Skeletal muscle satellite cell (primary cell): ENCODE measurements around the gene CCDC74B.
"Not testable (repeated sequence)": the region's sequence is repeated elsewhere in the genome, so short reads cannot be mapped to it uniquely, and the experiment has no call there.

ENCODE experiments used
- H3K27me3 ChIP-seq: 2 replicates; pipeline ENCODE4 v1.7.0; 2013; ENCODE audit warnings: low read length; ENCODE audit not compliant: control insufficient read depth, insufficient read depth
- H3K36me3 ChIP-seq: 2 replicates; pipeline ENCODE4 v1.7.0; 2013; ENCODE audit warnings: mild to moderate bottlenecking, control low read depth, low read length; ENCODE audit not compliant: insufficient read depth
- H3K4me1 ChIP-seq: 2 replicates; pipeline ENCODE4 v1.7.0; 2013; ENCODE audit warnings: low read length; ENCODE audit not compliant: control insufficient read depth, insufficient read depth
- H3K4me2 ChIP-seq: 2 replicates; pipeline ENCODE4 v1.7.0; 2013; ENCODE audit warnings: mild to moderate bottlenecking, low read length
- H3K4me3 ChIP-seq: 2 replicates; pipeline ENCODE4 v1.7.0; 2013; ENCODE audit warnings: low read length
- H3K9ac ChIP-seq: 2 replicates; pipeline ENCODE4 v1.7.0; 2013; ENCODE audit warnings: mild to moderate bottlenecking, low read depth, low read length, moderate library complexity
- H3K9me3 ChIP-seq: replicated peaks from 2 replicates; pipeline ENCODE4 v1.7.0; 2013; ENCODE audit warnings: mild to moderate bottlenecking, control low read depth, low read length

CCDC74B gene

GRCh38 chr2:130154423-130154770 is 9.5 kb upstream of the CCDC74B start:
- peaks cover 13% of the 10 kb centered on the region for H3K36me3 ChIP-seq
- H3K27me3 ChIP-seq, H3K4me3 ChIP-seq, H3K9me3 ChIP-seq, H3K4me2 ChIP-seq, H3K4me1 ChIP-seq, H3K9ac ChIP-seq: not testable (repeated sequence)

DNA sequence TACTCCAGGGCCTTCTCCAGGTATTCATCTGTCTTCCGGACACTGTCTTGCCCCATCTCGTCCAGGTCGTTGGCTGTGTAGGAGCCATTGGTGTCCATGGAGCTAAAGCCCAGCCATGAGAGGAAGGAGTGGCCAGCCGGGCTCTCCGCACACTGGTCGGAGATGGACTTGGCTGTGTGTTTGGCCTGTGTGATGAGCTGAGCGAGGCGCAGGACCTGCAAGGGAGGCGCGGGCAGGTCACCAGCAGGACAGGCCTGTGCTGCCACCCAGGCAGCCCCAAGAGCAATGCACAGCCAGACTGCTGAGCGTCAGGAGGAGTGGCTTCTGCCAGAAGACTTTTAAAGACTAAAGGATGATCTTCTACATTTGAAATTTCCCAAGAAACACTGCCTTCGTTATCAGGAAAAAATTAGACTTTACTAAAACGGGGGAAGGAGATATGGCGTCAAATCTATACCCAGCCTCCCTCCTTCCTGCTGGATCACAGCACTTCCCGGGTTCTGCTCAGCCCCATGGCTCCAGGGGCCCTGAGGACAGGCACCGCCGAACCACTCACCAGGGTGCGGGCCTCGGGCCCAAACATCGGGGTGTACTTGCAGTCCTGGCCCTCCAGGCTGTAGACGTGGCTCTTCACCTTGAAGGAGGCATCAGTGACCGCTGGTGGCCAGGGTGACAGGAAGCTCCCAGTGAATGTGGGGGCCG is 9.0 kb upstream of the CCDC74B start:
- H3K4me2 ChIP-seq, H3K9ac ChIP-seq, H3K27me3 ChIP-seq, H3K4me3 ChIP-seq, H3K4me1 ChIP-seq, H3K9me3 ChIP-seq: not testable (repeated sequence)
- H3K36me3 ChIP-seq = peaks cover 13% of the 10 kb centered on the region

- no peaks in the 10 kb centered on the region for H3K4me1 ChIP-seq
- no peak overlapping the region for H3K4me2 ChIP-seq
- H3K36me3 ChIP-seq = peaks cover 13% of the 10 kb centered on the region
- H3K9me3 ChIP-seq = no peaks in the 10 kb centered on the region
- no peaks in the 10 kb centered on the region for H3K27me3 ChIP-seq
- no peak overlapping the region for H3K4me3 ChIP-seq
- H3K9ac ChIP-seq = no peak overlapping the region
These were observed 8.1 kb upstream of the CCDC74B start for GRCh38 chr2:130152816-130153595.

DNA sequence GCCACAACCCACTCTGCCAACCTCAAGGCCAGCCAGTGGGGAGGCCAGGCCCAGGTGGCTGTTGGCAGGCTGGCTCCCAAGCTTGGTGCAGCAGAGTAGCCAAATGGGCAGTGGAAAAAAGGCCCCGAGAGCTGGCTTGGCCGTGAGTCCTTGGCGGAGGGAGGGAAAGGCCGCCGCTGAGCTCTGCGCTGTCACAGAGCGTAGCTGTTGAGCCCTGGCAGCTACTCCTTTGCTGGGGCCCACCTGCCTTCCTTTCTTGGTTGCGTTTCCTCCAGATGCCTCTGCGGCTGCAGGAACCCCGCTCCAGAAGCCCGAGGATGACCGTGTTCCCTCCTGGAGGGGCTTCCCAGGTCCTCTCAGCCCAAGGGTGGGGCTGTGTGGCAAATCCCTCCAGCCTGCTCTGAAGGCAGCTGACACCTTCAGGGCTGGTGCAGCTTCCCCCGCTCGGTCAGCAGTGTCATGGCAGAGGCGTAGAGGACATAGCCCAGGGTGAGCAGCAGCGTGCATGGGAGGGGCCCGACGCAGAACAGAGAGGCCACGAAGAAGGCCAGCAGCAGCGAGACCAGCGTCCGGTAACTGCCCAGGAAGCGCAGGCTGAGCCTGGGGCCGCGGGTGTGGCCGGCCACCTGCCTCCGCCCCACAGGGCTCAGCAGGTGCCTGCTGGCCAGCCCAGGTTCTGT is 7.4 kb upstream of the CCDC74B start:
- not testable (repeated sequence) for H3K27me3 ChIP-seq, H3K4me3 ChIP-seq, H3K9ac ChIP-seq, H3K4me2 ChIP-seq, H3K9me3 ChIP-seq, H3K4me1 ChIP-seq
- peaks cover 13% of the 10 kb centered on the region for H3K36me3 ChIP-seq

DNA sequence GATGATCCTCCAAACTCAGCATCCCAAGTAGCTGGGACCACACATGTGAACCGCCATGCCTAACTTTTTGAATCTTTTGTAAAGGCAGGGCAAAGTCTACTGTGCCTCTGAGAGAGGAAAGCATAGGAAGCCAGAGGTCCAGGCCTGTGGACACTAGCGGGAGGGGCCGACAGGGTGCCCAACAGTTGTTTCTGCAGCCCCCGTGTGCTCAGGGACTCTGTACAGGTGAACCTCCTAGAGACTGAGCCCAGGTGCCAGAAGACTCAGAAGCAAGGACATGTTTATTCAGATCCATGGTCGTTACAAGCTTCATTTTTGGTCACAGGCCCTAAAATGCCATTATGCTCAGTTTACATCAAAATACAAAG is 6.2 kb upstream of the CCDC74B start:
- peaks cover 13% of the 10 kb centered on the region for H3K36me3 ChIP-seq
- H3K4me3 ChIP-seq, H3K4me2 ChIP-seq, H3K9ac ChIP-seq, H3K9me3 ChIP-seq, H3K4me1 ChIP-seq, H3K27me3 ChIP-seq: not testable (repeated sequence)

- Histone ChIP-seq H3K36me3 (peaks cover 13% of the 10 kb centered on the region), H3K4me1 (no peaks in the 10 kb centered on the region)
These were observed 5.6 kb upstream of the CCDC74B start for GRCh38 chr2:130150181-130151144.

DNA sequence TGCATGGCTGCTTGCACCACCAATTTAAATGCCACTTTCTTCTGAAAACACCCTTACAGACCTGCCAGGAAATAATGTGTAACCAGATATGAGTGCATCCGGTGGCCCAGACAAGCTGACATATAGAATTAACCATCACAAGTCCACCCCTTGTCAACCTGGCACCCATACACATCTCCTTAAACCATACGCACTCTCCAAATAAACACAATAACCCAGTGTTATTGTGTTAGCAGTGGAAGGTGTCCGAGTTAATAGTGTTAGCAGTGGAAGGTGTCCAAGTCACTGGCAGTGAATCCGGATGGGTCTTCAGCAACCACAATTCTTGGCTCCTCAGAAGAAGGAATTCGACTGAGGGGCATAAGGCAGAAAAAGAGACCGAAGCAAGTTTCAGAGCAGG is 3.6 kb upstream of the CCDC74B start:
- H3K4me3 ChIP-seq, H3K36me3 ChIP-seq, H3K9me3 ChIP-seq, H3K9ac ChIP-seq, H3K4me1 ChIP-seq, H3K4me2 ChIP-seq, H3K27me3 ChIP-seq: not testable (repeated sequence)

More at GRCh38 chr2:130150181-130151144, 5.6 kb upstream of the CCDC74B start:
- no peak overlapping the region for H3K9ac ChIP-seq
- H3K9me3 ChIP-seq = no peaks in the 10 kb centered on the region
- no peak overlapping the region for H3K4me2 ChIP-seq
- no peak overlapping the region for H3K4me3 ChIP-seq
- H3K27me3 ChIP-seq = no peaks in the 10 kb centered on the region

DNA sequence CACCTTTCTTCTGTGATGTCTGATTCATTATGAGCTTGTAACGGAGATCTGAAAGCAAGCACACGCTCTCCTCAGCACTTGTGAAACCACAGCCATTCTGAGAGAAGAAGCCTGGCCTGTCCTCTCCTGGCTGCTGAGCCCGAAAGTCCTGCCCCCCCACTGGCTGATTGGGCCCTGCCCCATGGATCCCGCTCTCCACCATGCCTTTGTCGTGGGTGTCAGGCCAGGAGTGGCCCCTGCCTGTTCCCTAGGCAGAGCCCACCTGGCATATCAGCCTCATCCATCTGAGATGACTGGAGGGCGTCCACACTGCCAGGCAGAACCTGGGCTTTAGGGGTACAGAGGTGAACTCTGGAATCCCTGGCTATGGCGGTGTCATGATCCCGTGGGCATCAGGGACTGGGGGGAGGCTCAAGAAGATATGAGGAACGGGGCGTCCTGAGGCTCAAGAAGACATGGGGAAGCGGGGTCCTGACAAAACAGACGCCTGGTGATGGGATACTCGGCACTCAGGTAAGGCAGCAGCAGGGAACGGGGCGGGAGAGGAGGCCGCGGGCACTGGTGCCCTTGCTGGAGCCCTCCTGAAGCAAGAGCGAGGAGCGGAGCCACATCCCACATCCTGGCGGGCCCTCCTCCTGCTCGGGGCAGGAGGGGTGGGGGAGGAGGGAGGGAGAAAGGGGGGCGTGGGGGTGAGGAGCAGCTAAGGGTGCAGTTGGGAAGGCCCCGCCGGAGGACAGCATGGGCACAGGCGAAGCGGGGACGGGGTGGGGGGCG is 1.5 kb downstream of the CCDC74B start:
- H3K4me2 ChIP-seq, H3K9ac ChIP-seq, H3K36me3 ChIP-seq, H3K27me3 ChIP-seq, H3K9me3 ChIP-seq, H3K4me1 ChIP-seq, H3K4me3 ChIP-seq: not testable (repeated sequence)

DNA sequence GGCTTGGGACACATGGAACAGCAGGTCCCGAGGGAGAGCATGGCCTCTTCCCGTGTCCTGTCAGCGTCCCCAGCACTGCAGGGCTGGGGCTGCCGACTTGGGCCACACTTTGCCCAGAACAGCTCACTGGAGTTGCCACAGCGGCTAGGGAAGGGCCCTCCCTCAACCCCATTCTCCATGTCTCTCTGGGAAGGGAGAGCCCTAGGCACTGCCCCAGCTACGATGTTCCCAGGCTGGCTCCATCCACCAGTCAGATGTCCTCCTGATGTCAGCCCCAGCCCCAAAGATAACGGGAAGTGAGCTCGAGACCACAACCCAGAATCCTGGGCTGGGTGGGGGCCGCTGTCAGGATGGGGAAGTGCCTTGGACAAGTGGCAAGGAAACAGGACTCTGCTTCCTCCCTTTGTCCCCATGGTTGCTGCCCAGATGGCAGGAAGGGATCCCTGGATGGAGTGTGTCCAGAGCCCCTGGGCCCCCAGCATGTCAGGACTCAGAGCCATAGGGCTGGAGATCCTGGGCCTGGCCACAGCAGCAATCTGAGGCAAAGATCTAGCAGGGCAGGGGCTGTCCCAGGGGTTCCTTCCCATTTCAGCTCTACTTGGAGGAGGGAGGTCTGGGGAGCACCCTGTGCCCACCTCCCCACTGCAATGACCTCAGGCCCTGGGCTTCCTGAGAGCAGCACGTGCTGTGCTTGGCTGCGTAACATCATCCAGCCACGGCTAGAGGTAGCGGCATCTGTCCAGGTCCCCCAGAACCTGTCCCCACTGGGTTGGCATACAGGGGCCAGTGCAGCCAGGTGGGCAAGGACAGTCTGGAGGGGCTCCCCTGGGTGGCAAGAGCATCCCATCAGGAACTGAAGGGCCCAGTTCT is 2.3 kb downstream of the CCDC74B start:
- not testable (repeated sequence) for H3K4me2 ChIP-seq, H3K9me3 ChIP-seq, H3K36me3 ChIP-seq, H3K9ac ChIP-seq, H3K27me3 ChIP-seq, H3K4me1 ChIP-seq, H3K4me3 ChIP-seq

DNA sequence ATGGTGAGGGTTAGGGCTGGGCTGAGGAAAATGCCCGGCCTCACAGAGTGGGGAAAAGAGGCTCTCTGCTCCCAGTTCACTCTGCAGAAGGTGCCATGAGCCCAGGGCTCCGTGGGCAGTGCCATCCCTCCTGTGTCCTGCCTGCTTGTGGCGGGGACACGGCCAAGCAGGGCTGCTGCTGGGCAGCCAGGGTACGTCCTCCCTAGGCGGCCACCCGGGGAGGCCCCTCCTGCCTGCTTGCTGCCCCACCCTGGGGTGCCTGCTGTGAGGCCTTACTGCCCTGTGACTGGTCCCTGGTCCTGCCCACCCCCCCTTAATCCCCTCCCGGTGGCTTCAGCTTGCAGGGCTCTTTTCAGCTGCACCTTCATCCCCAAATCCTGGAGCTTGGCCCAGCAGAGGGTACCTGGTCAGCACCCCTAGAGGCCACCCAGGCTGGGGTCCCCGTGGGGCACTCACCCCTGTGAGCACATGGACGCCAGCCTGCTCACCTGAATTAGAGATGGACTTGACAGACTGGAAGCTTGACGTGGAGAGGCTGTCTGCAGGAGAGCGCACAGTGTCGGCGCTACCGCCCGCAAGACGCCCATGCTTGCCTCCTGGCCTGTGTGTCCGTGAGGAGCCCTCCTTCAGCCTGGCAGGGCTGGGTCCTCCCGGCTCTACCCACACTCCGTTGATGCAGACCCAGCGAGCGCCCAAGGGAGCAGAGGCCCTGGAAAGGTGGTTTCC is 3.1 kb downstream of the CCDC74B start:
- H3K9ac ChIP-seq, H3K27me3 ChIP-seq, H3K9me3 ChIP-seq, H3K36me3 ChIP-seq, H3K4me3 ChIP-seq, H3K4me1 ChIP-seq, H3K4me2 ChIP-seq: not testable (repeated sequence)
